GM19238 (cell line): Measurements from ENCODE around the gene GPM6B.

Source experiments
- DNase-seq: peaks from one replicate; pipeline ENCODE4 v3.0.0; 2011; ENCODE audit warnings: low spot score; ENCODE audit not compliant: insufficient read length

Gene GPM6B

GRCh38 chrX:13764765-13765164, 52.1 kb downstream of the GPM6B start:
- DNase-seq = no peak

GRCh38 chrX:13764281-13764680, 52.6 kb downstream of the GPM6B start:
- DNase-seq = no peak

GRCh38 chrX:13763489-13763888, 53.4 kb downstream of the GPM6B start:
- no peak for DNase-seq

GRCh38 chrX:13761606-13762414, 55.1 kb downstream of the GPM6B start:
- no peak for DNase-seq

GRCh38 chrX:13760426-13760825, 56.5 kb downstream of the GPM6B start:
- no peak for DNase-seq

GRCh38 chrX:13759152-13759718, 57.7 kb downstream of the GPM6B start:
- DNase-seq = no peak

GRCh38 chrX:13756381-13756780, 60.5 kb downstream of the GPM6B start:
- no peak for DNase-seq

- DNase-seq = no peak
These were observed 61.6 kb downstream of the GPM6B start for GRCh38 chrX:13755254-13755653.

GRCh38 chrX:13754765-13755164, 62.1 kb downstream of the GPM6B start:
- no peak for DNase-seq

- no peak for DNase-seq
These were observed 64.2 kb downstream of the GPM6B start for GRCh38 chrX:13752646-13753045.

GRCh38 chrX:13752141-13752540, 64.8 kb downstream of the GPM6B start:
- DNase-seq = no peak

- no peak for DNase-seq
These were observed 66.1 kb downstream of the GPM6B start for GRCh38 chrX:13750812-13751211.

GRCh38 chrX:13750204-13750603, 66.7 kb downstream of the GPM6B start:
- no peak for DNase-seq

GRCh38 chrX:13748486-13748885, 68.4 kb downstream of the GPM6B start:
- no peak for DNase-seq

- no peak for DNase-seq
These were observed 69.1 kb downstream of the GPM6B start for GRCh38 chrX:13747836-13748235.

GRCh38 chrX:13742397-13743176, 74.3 kb downstream of the GPM6B start:
- peak; percentile 36 for DNase-seq

- DNase-seq = no peak
These were observed 75.2 kb downstream of the GPM6B start for GRCh38 chrX:13741695-13742094.

GRCh38 chrX:13734278-13735172, 82.4 kb downstream of the GPM6B start, which contains the start of the genes OFD1 and TRAPPC2:
Gene OFD1 (plus strand): TSS chrX:13734748. CDS start chrX:13735072, 324 bp downstream.
Gene TRAPPC2 (minus strand): TSS chrX:13734620. CDS start chrX:13719963, 14,657 bp downstream.
- DNase-seq = peak; percentile 82

GRCh38 chrX:13733506-13733905, 83.4 kb downstream of the GPM6B start:
- DNase-seq = no peak

GRCh38 chrX:13732246-13733067, 84.4 kb downstream of the GPM6B start:
- no peak for DNase-seq
